Endothelial cell of umbilical vein (primary cell): Measurements from ENCODE around the gene TSFM. TPM values are rescaled to one million over a fixed set of nuclear protein-coding genes. Genes with fewer than 3 reads are reported as not detected.

Source experiments
- BruUV-seq: library from RNA; stranded (reverse); fragments of 400-500 nt; replicated peaks from 2 replicates; lab custom pipeline; 2021; lab: Mats Ljungman, UMichigan
- CTCF ChIA-PET: fragments of 300-600, 350-600 bp; sonication (Branson Sonifier 250); formaldehyde crosslinking; loops from one replicate; lab custom pipeline; 2021; ENCODE audit warnings: antibody characterized with exemption, inconsistent platforms; lab: Charles Lee
- POLR2A ChIA-PET: fragments of 300-600, 350-600 bp; sonication (Branson Sonifier 250); formaldehyde crosslinking; loops from one replicate; lab custom pipeline; 2021; ENCODE audit warnings: antibody characterized with exemption, inconsistent platforms; lab: Charles Lee
- DNase-seq: peaks from one replicate; pipeline ENCODE4 v3.0.0-alpha.2; 2011; ENCODE audit warnings: low read depth, low spot score
- FAIRE-seq: peaks from 2 replicates; lab custom pipeline; 2011; peaks lifted over from hg19 to GRCh38; lab: Jason Lieb, UNC
- H2AFZ ChIP-seq: 2 replicates; pipeline ENCODE4 v1.6.0; 2012; ENCODE audit warnings: low read depth, low read length, control low read depth, inconsistent platforms
- H3K27ac ChIP-seq: 2 replicates; pipeline ENCODE4 v1.5.1; 2011; ENCODE audit warnings: low read depth, mild to moderate bottlenecking, control low read depth, low read length, moderate library complexity; ENCODE audit not compliant: insufficient read depth
- H3K27me3 ChIP-seq, 2 experiments: 2 replicates each; pipeline versions ENCODE4 v1.6.0 to v1.6.1; 2011; ENCODE audit warnings: low read length in 2 of 2, mixed read lengths in 1 of 2; ENCODE audit not compliant: control insufficient read depth in 2 of 2, insufficient read depth in 2 of 2
- H3K36me3 ChIP-seq, 2 experiments: 2 replicates in 1 of 2; 3 replicates in 1 of 2; pipeline ENCODE4 v1.5.1; 2011; ENCODE audit warnings: low read length in 2 of 2, mild to moderate bottlenecking in 1 of 2, moderate library complexity in 1 of 2; ENCODE audit not compliant: control insufficient read depth in 2 of 2, insufficient read depth in 2 of 2; ENCODE audit errors: extremely low read depth in 1 of 2
- H3K4me1 ChIP-seq: 3 replicates; pipeline ENCODE4 v1.5.1; 2011; ENCODE audit warnings: mild to moderate bottlenecking, low read length; ENCODE audit not compliant: control insufficient read depth, insufficient read depth; ENCODE audit errors: extremely low read depth
- H3K4me2 ChIP-seq: 2 replicates; pipeline ENCODE4 v1.6.1; 2011; ENCODE audit warnings: low read length, control low read depth, mixed read lengths; ENCODE audit not compliant: insufficient read depth
- H3K4me3 ChIP-seq, 3 experiments: fragments of 200-600 bp in 1 of 3; sonication (generic), shearing (Covaris generic) in 1 of 3; replicated peaks in 1 of 3; 2 replicates each; pipeline ENCODE4 v1.5.1; 2011 to 2016; ENCODE audit warnings: control low read depth in 3 of 3, low read length in 3 of 3, mild to moderate bottlenecking in 2 of 3, inconsistent platforms in 1 of 3, low read depth in 1 of 3, moderate library complexity in 1 of 3; ENCODE audit not compliant: insufficient read depth in 1 of 3
- H3K79me2 ChIP-seq: 2 replicates; pipeline ENCODE4 v1.6.0; 2012; ENCODE audit warnings: low read length, inconsistent platforms; ENCODE audit not compliant: control insufficient read depth, insufficient read depth
- H3K9ac ChIP-seq: replicated peaks from 2 replicates; pipeline ENCODE3; 2011; ENCODE audit warnings: low read length, control low read depth; ENCODE audit not compliant: insufficient read depth; ENCODE audit errors: extremely low read depth
- H3K9me1 ChIP-seq: replicated peaks from 3 replicates; pipeline ENCODE4 v1.6.0; 2011; ENCODE audit warnings: mild to moderate bottlenecking, low read length; ENCODE audit not compliant: control insufficient read depth, insufficient read depth; ENCODE audit errors: extremely low read depth
- H3K9me3 ChIP-seq: replicated peaks from 2 replicates; pipeline ENCODE4 v1.5.1; 2012; ENCODE audit warnings: low read length, inconsistent platforms; ENCODE audit not compliant: control insufficient read depth, insufficient read depth
- H4K20me1 ChIP-seq: replicated peaks from 2 replicates; pipeline ENCODE3; 2011; ENCODE audit warnings: mild to moderate bottlenecking, low read length; ENCODE audit not compliant: control insufficient read depth, insufficient read depth; ENCODE audit errors: extremely low read depth
- CTCF ChIP-seq, 2 donors: IDR thresholded peaks; 1 replicate in 1 of 2; 2 replicates in 1 of 2; pipeline ENCODE4 v1.5.1; 2011; ENCODE audit warnings: low read length in 2 of 2, mild to moderate bottlenecking in 2 of 2, moderate library complexity in 2 of 2, control low read depth in 1 of 2, inconsistent platforms in 1 of 2, low read depth in 1 of 2; ENCODE audit not compliant: insufficient read depth in 1 of 2; ENCODE audit errors: extremely low read depth in 1 of 2
- EZH2 ChIP-seq: IDR thresholded peaks from 2 replicates; pipeline ENCODE4 v1.6.1; 2012; ENCODE audit warnings: borderline replicate concordance, low read depth, mild to moderate bottlenecking, moderate library complexity, low read length, inconsistent platforms; ENCODE audit not compliant: severe bottlenecking
- FOS ChIP-seq: IDR thresholded peaks from 2 replicates; pipeline ENCODE4 v1.6.1; 2011; ENCODE audit warnings: mild to moderate bottlenecking, low read length, moderate library complexity, borderline replicate concordance; ENCODE audit not compliant: insufficient read depth
- GATA2 ChIP-seq: IDR thresholded peaks from 2 replicates; pipeline ENCODE4 v1.7.0; 2011; ENCODE audit warnings: low read depth, mild to moderate bottlenecking, moderate library complexity, mixed read lengths, low read length; ENCODE audit not compliant: insufficient read length, insufficient read depth
- JUN ChIP-seq: IDR thresholded peaks from 2 replicates; pipeline ENCODE4 v1.6.1; 2011; ENCODE audit warnings: borderline replicate concordance, low read depth; ENCODE audit not compliant: insufficient read length, insufficient read depth
- MYC ChIP-seq: IDR thresholded peaks from one replicate; pipeline ENCODE4 v1.6.1; 2011; ENCODE audit warnings: mild to moderate bottlenecking, low read depth, low read length
- POLR2A ChIP-seq: IDR thresholded peaks from 2 replicates; pipeline ENCODE4 v1.6.1; 2012; ENCODE audit warnings: low read depth, mild to moderate bottlenecking, control low read depth, low read length
- POLR2AphosphoS5 ChIP-seq: IDR thresholded peaks from 2 replicates; pipeline ENCODE4 v1.6.1; 2012; ENCODE audit warnings: low read depth, mild to moderate bottlenecking, control low read depth, low read length, moderate library complexity; ENCODE audit not compliant: insufficient read depth
- dilution Hi-C: fragments of 300-500 bp; cut with MboI; formaldehyde crosslinking; loops from one replicate; pipeline ENCODE4 v1.15.0; 2019; ENCODE audit warnings: low sequenced_read_pairs; ENCODE audit not compliant: extremely low pct_ligation_motif_present
- intact Hi-C: fragments of 100-400 bp; cut with micrococcal nuclease; formaldehyde crosslinking; loops from one replicate; pipeline ENCODE4 v1.10.0; 2022
- polyA plus RNA-seq, 4 experiments: library from polyadenylated mRNA; depleted of rRNA in 3 of 4; stranded (reverse) in 3 of 4; unstranded in 1 of 4; fragments of >200 nt; gene quantifications; 2 replicates each; pipeline versions ENCODE4 v1.2.1 to v1.2.3, GENCODE V29; 2011 to 2012; ENCODE audit warnings: missing spikeins in 1 of 4
- total RNA-seq: library from RNA; stranded (reverse); gene quantifications from 2 replicates; pipeline ENCODE4 v1.2.3, GENCODE V29; 2021
- TF ChIP-seq, protein P1 (sequence below): IDR thresholded peaks from 2 replicates; pipeline ENCODE4 v1.6.1; 2011; ENCODE audit not compliant: insufficient read depth, insufficient read length

TSFM gene
- total and polyA plus RNA-seq, 2 donors (not counting 3 experiments of a cell fraction or from before 2014, with no cell fraction given) = 16.5 to 41.8 TPM

- no peak overlapping the region for H2AFZ ChIP-seq
- intact Hi-C loops = loop anchor here (1.0 to 2.0 kb wide), 2 partner anchors 14 to 47 kb away; no protein-coding TSS in a partner anchor
- peak overlapping the region; percentile 40 to 63 (median 52) for H3K4me3 ChIP-seq
- no peak for FAIRE-seq
- ChIA-PET POLR2A (interaction anchor here (1.0 kb wide), 1 partner anchor 11 kb away, joined by 4 read pairs; the partner anchor contains the start of genes EEF1AKMT3 and METTL1), CTCF (interaction anchor here (0.8 to 3.2 kb wide), 20 partner anchors 9 to 200 kb away, joined by 3 to 15 read pairs (median 4); partner anchors contain the start of genes CYP27B1, EEF1AKMT3 and METTL1)
- peaks cover 14% of the 10 kb centered on the region for H3K79me2 ChIP-seq
- TF ChIP-seq EZH2 = no peak
- no peak for TF ChIP-seq CTCF (IDR thresholded peaks at IDR 0.05; ENCODE audit: extremely low read depth in 1 of 2, insufficient read depth in 1 of 2, low read depth in 1 of 2, low read length in 2 of 2)
- TF ChIP-seq, protein P1, sequence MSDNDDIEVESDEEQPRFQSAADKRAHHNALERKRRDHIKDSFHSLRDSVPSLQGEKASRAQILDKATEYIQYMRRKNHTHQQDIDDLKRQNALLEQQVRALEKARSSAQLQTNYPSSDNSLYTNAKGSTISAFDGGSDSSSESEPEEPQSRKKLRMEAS = no peak
- no peak for TF ChIP-seq MYC
- TF ChIP-seq POLR2AphosphoS5 = no peak
- TF ChIP-seq JUN = no peak
- TF ChIP-seq GATA2 = no peak
- no peak for TF ChIP-seq FOS
- no peak for TF ChIP-seq POLR2A
- no peaks in the 10 kb centered on the region for H3K9me3 ChIP-seq
- H3K9me1 ChIP-seq = no peaks in the 10 kb centered on the region
- BruUV-seq = no TSS peak
- H3K9ac ChIP-seq = peak overlapping the region; percentile 59
- H3K27ac ChIP-seq = peak overlapping the region; percentile 1
- H3K4me2 ChIP-seq = peak overlapping the region; percentile 70
- peaks cover 8 to 10% of the 10 kb centered on the region in 2 experiments for H3K36me3 ChIP-seq
- H3K4me1 ChIP-seq = peaks cover 7% of the 10 kb centered on the region
- DNase-seq = no peak
- no peaks in the 10 kb centered on the region for H4K20me1 ChIP-seq
- dilution Hi-C loops = no loop called here
- no peaks in the 10 kb centered on the region for H3K27me3 ChIP-seq
Observed at GRCh38 chr12:57783466-57783801, 847 bp downstream of the TSFM start.
